Heart left ventricle (tissue), 13 donors: ENCODE results near the gene HTR1D.

ENCODE experiments used
- CTCF ChIP-seq, 12 donors: fragments of 200-600 bp; sonication (generic) in 4 of 12; IDR thresholded peaks; one replicate each; pipeline versions ENCODE4 v1.5.0 to v1.8.0; 2018 to 2022; ENCODE audit warnings: antibody characterized with exemption in 12 of 12, mild to moderate bottlenecking in 5 of 12
- POLR2A ChIP-seq, 2 donors: fragments of 450-650 bp; IDR thresholded peaks; one replicate each; pipeline ENCODE4 v1.6.1; 2017; ENCODE audit warnings: antibody characterized with exemption in 2 of 2, mild to moderate bottlenecking in 2 of 2, moderate library complexity in 2 of 2
- donor health status: ischemic (EF 13 %, LVEDD 7.1; RV severe dilation, severe dysfunction).
- donor health status: DM: no; HTN: yes; CAD: no.
- donor health status: DM: no; HTN: no; CAD: no.
- donor health status: ischemic (EF 25% LVEDD 6.9; RV normal size, moderate dysfunction).
- donor health status: ischemic (EF 25% LVEDD 5.7; RV mildly dilated, moderate dysfunction).
- donor health status: ischemic (EF 35%, LVEDD 5.7; RV mildly dilated, moderate dysfunction).
- donor health status: nonischemic (EF 11% LVEDD 7.7; RV severe dilation, severe dysfunction).
- donor health status: DM: yes; HTN: yes; CAD: no.
- donor health status: PGD.
- donor health status: ischemic (EF 29% LVEDD 5.4; RV normal size, mild dysfunction).
- donor health status: nonischemic (EF 23%, LVEDD 6.1; RV moderate dilation, normal function).

GRCh38 chr1:23178950-23179349, 38.4 kb downstream of the HTR1D start:
- TF ChIP-seq CTCF (IDR thresholded peaks at IDR 0.05), result peak in 5 of 12 donors; percentile 18 to 32 (median 23)
- TF ChIP-seq POLR2A (IDR thresholded peaks at IDR 0.05), result no peak
